Measurements from ENCODE around the gene LSM4. TPM values are rescaled to one million over a fixed set of nuclear protein-coding genes. Genes with fewer than 3 reads are reported as not detected.
A peak's percentile ranks its signal among the peaks of the same experiment; 100 is the strongest.

Gene LSM4
- total and polyA plus RNA-seq, 10 of the 15 experiments (the other 5 are each of a cell fraction or from before 2014, with no cell fraction given) = 12.6 to 652 (median 217) TPM

GRCh38 chr19:18322759-18323460 lies at the start of gene LSM4 (continued):
- TF ChIP-seq EP300 (IDR thresholded peaks at IDR 0.05; ENCODE audit: borderline replicate concordance in 1 of 2, control insufficient read depth in 1 of 2, low read depth in 2 of 2, low read length in 2 of 2) (0 out of 4 replicates have a peak, but pooled peaks of 1 of the 2 experiments have one; percentile 5), KDM1A (IDR thresholded peaks at IDR 0.05; ENCODE audit: borderline replicate concordance) (no peak), IKZF2 (IDR thresholded peaks at IDR 0.05) (no peak), PML (IDR thresholded peaks at IDR 0.05; ENCODE audit: low read length) (peak; percentile 79; the same call in 1 of the 2 replicates), MYB (IDR thresholded peaks at IDR 0.05; ENCODE audit: borderline replicate concordance, low read depth, low read length) (no peak), SIN3A (IDR thresholded peaks at IDR 0.05; ENCODE audit: low read depth, low read length) (peak; percentile 85), POLR2AphosphoS5 (IDR thresholded peaks at IDR 0.05; ENCODE audit: low read length) (peak; percentile 86), POLR2A (IDR thresholded peaks at IDR 0.05; ENCODE audit: low read depth, low read length) (peak; percentile 94), ZNF24 (IDR thresholded peaks at IDR 0.05) (no peak), RB1 (IDR thresholded peaks at IDR 0.05; ENCODE audit: borderline replicate concordance) (peak; percentile 91; the same call in 1 of the 2 replicates), SREBF2 (IDR thresholded peaks at IDR 0.05; ENCODE audit: low read length) (no peak), IRF4 (IDR thresholded peaks at IDR 0.05; ENCODE audit: low read depth, low read length) (0 out of 2 replicates have a peak, but pooled peaks have one; percentile 50), RELA (IDR thresholded peaks at IDR 0.05; ENCODE audit: borderline replicate concordance, partially characterized antibody) (peak; percentile 39), NFYB (IDR thresholded peaks at IDR 0.05; ENCODE audit: insufficient read depth, low read depth, low read length) (peak; percentile 91), SRF (IDR thresholded peaks at IDR 0.05; ENCODE audit: low read depth in 2 of 2, low read length in 2 of 2) (no peak), JUNB (IDR thresholded peaks at IDR 0.05) (no peak), TCF3 (IDR thresholded peaks at IDR 0.05; ENCODE audit: borderline replicate concordance, insufficient read depth, low read depth, low read length) (peak; percentile 61; the same call in 1 of the 2 replicates), HDGF (IDR thresholded peaks at IDR 0.05) (peak; percentile 84), NRF1 (conservative IDR thresholded peaks at IDR 0.05; ENCODE audit: low read depth, low read length) (peak; percentile 87), E4F1 (IDR thresholded peaks at IDR 0.05; ENCODE audit: borderline replicate concordance, partially characterized antibody) (peak; percentile 98), TCF12 (IDR thresholded peaks at IDR 0.05; ENCODE audit: low read depth, low read length) (peak; percentile 66), BHLHE40 (IDR thresholded peaks at IDR 0.05; ENCODE audit: borderline replicate concordance in 1 of 2, low read depth in 2 of 2, low read length in 1 of 2) (peak in 1 of 2 experiments; percentile 79; a peak in 2 of 4 replicates), ELK1 (IDR thresholded peaks at IDR 0.05; ENCODE audit: low read depth, low read length) (peak; percentile 75)
- TF ChIP-seq, protein P1, sequence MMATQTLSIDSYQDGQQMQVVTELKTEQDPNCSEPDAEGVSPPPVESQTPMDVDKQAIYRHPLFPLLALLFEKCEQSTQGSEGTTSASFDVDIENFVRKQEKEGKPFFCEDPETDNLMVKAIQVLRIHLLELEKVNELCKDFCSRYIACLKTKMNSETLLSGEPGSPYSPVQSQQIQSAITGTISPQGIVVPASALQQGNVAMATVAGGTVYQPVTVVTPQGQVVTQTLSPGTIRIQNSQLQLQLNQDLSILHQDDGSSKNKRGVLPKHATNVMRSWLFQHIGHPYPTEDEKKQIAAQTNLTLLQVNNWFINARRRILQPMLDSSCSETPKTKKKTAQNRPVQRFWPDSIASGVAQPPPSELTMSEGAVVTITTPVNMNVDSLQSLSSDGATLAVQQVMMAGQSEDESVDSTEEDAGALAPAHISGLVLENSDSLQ (IDR thresholded peaks at IDR 0.05) = peak; percentile 98
- TF ChIP-seq, protein P2, sequence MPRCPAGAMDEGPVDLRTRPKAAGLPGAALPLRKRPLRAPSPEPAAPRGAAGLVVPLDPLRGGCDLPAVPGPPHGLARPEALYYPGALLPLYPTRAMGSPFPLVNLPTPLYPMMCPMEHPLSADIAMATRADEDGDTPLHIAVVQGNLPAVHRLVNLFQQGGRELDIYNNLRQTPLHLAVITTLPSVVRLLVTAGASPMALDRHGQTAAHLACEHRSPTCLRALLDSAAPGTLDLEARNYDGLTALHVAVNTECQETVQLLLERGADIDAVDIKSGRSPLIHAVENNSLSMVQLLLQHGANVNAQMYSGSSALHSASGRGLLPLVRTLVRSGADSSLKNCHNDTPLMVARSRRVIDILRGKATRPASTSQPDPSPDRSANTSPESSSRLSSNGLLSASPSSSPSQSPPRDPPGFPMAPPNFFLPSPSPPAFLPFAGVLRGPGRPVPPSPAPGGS (IDR thresholded peaks at IDR 0.05; ENCODE audit: borderline replicate concordance, insufficient read depth, low read depth, low read length, poor library complexity, severe bottlenecking) = no peak
